HPDE6-E6E7 (cell line): ENCODE data around the gene UNC5CL.
"Not testable (repeated sequence)": the region's sequence is repeated elsewhere in the genome, so short reads cannot be mapped to it uniquely, and the experiment has no call there.

Experiments used
- DNase-seq: peaks from one replicate; pipeline ENCODE4 v3.0.0; 2011; ENCODE audit warnings: missing footprints; ENCODE audit errors: extremely low spot score

UNC5CL gene

GRCh38 chr6:41040101-41040939, 1.3 kb upstream of the UNC5CL start:
- no peak for DNase-seq

- no peak for DNase-seq
Observed at GRCh38 chr6:41038205-41038604, 816 bp downstream of the UNC5CL start.

- no peak for DNase-seq
Observed at GRCh38 chr6:41037107-41037900, 1.7 kb downstream of the UNC5CL start.

GRCh38 chr6:41036601-41037000, 2.4 kb downstream of the UNC5CL start:
- DNase-seq: no peak

GRCh38 chr6:41036186-41036585, 2.8 kb downstream of the UNC5CL start:
- DNase-seq: peak; percentile 82

GRCh38 chr6:41033776-41034175, 5.2 kb downstream of the UNC5CL start:
- no peak for DNase-seq

- DNase-seq: no peak
Observed at GRCh38 chr6:41032830-41033229, 6.2 kb downstream of the UNC5CL start.

GRCh38 chr6:41028561-41029412, 10.2 kb downstream of the UNC5CL start:
- no peak for DNase-seq

GRCh38 chr6:41027799-41028560, 11.0 kb downstream of the UNC5CL start:
- DNase-seq: no peak

- DNase-seq: no peak
Observed at GRCh38 chr6:41027241-41027640, 11.8 kb downstream of the UNC5CL start.

GRCh38 chr6:41025966-41026530, 13.0 kb downstream of the UNC5CL start:
- no peak for DNase-seq

- DNase-seq: no peak
Observed at GRCh38 chr6:41023114-41023513, 15.9 kb downstream of the UNC5CL start.

GRCh38 chr6:41022294-41022693, 16.7 kb downstream of the UNC5CL start:
- DNase-seq: no peak

GRCh38 chr6:41021832-41022231, 17.2 kb downstream of the UNC5CL start:
- no peak for DNase-seq

- no peak for DNase-seq
Observed at GRCh38 chr6:41017663-41018062, 21.4 kb downstream of the UNC5CL start.

- DNase-seq: not testable (repeated sequence)
Observed at GRCh38 chr6:41015860-41016259, 23.2 kb downstream of the UNC5CL start.

GRCh38 chr6:41014780-41015179, 24.2 kb downstream of the UNC5CL start:
- no peak for DNase-seq

GRCh38 chr6:41013466-41014153, 25.4 kb downstream of the UNC5CL start:
- no peak for DNase-seq

- no peak for DNase-seq
Observed at GRCh38 chr6:41011673-41012072, 27.3 kb downstream of the UNC5CL start.

GRCh38 chr6:41009669-41010068, 29.4 kb downstream of the UNC5CL start:
- DNase-seq: no peak
